22Rv1 (cell line): ENCODE measurements around the gene NELL2.
"Not testable (repeated sequence)": the region's sequence is repeated elsewhere in the genome, so short reads cannot be mapped to it uniquely, and the experiment has no call there.

ENCODE experiments used
- H3K27ac ChIP-seq: fragments of 450-650 bp; 2 replicates; pipeline ENCODE4 v1.5.1; 2017
- CTCF ChIP-seq: fragments of 450-650 bp; IDR thresholded peaks from 2 replicates; pipeline ENCODE4 v1.5.1; 2017; ENCODE audit warnings: mild to moderate bottlenecking
- ZFX ChIP-seq: fragments of 450-650 bp; IDR thresholded peaks from 2 replicates; pipeline ENCODE4 v1.6.1; 2017; ENCODE audit warnings: antibody characterized with exemption, borderline replicate concordance

The NELL2 gene

GRCh38 chr12:44694017-44694416 lies 182.1 kb downstream of the NELL2 start:
- no peak overlapping the region for H3K27ac ChIP-seq
- no peak for TF ChIP-seq CTCF
- no peak for TF ChIP-seq ZFX

GRCh38 chr12:44689587-44689986 lies 186.5 kb downstream of the NELL2 start:
- H3K27ac ChIP-seq: no peak overlapping the region
- TF ChIP-seq ZFX: no peak
- TF ChIP-seq CTCF: peak; percentile 0; the same call in 1 of the 2 replicates

- H3K27ac ChIP-seq: not testable (repeated sequence)
These were observed 189.2 kb downstream of the NELL2 start for GRCh38 chr12:44686821-44687432.

- no peak for TF ChIP-seq ZFX
- TF ChIP-seq CTCF: no peak
These were observed 198.4 kb downstream of the NELL2 start for GRCh38 chr12:44677724-44678123.

GRCh38 chr12:44674875-44675274 lies 201.2 kb downstream of the NELL2 start:
- no peak overlapping the region for H3K27ac ChIP-seq
- no peak for TF ChIP-seq ZFX
- no peak for TF ChIP-seq CTCF

More at GRCh38 chr12:44677724-44678123, 198.4 kb downstream of the NELL2 start:
- no peak overlapping the region for H3K27ac ChIP-seq

- no peak for TF ChIP-seq ZFX
- no peak overlapping the region for H3K27ac ChIP-seq
These were observed 202.3 kb downstream of the NELL2 start for GRCh38 chr12:44673811-44674210.

- no peak overlapping the region for H3K27ac ChIP-seq
- TF ChIP-seq ZFX: no peak
- no peak for TF ChIP-seq CTCF
These were observed 204.1 kb downstream of the NELL2 start for GRCh38 chr12:44672042-44672441.

GRCh38 chr12:44668443-44668842 lies 207.7 kb downstream of the NELL2 start:
- no peak overlapping the region for H3K27ac ChIP-seq
- no peak for TF ChIP-seq CTCF
- TF ChIP-seq ZFX: no peak
